ENCODE measurements around the gene IL22RA1.

IL22RA1 gene

GRCh38 chr1:24096009-24096738, 46.8 kb downstream of the IL22RA1 start:
- DNase-seq = no peak

GRCh38 chr1:24095140-24095859, 47.6 kb downstream of the IL22RA1 start:
- DNase-seq = no peak

- no peak for DNase-seq
Observed at GRCh38 chr1:24094554-24094953, 48.4 kb downstream of the IL22RA1 start.

- DNase-seq = no peak
Observed at GRCh38 chr1:24093732-24094131, 49.2 kb downstream of the IL22RA1 start.

- no peak for DNase-seq
Observed at GRCh38 chr1:24092979-24093378, 50.0 kb downstream of the IL22RA1 start.

GRCh38 chr1:24091971-24092482, 50.9 kb downstream of the IL22RA1 start:
- DNase-seq = no peak

GRCh38 chr1:24090736-24091135, 52.2 kb downstream of the IL22RA1 start:
- DNase-seq = no peak

GRCh38 chr1:24089743-24090555, 53.0 kb downstream of the IL22RA1 start:
- no peak for DNase-seq

GRCh38 chr1:24089027-24089742, 53.8 kb downstream of the IL22RA1 start:
- no peak for DNase-seq

GRCh38 chr1:24086466-24086865, 56.5 kb downstream of the IL22RA1 start:
- DNase-seq = no peak

- no peak for DNase-seq
Observed at GRCh38 chr1:24085546-24085945, 57.4 kb downstream of the IL22RA1 start.

- no peak for DNase-seq
Observed at GRCh38 chr1:24085007-24085406, 57.9 kb downstream of the IL22RA1 start.

GRCh38 chr1:24084050-24084449, 58.9 kb downstream of the IL22RA1 start:
- no peak for DNase-seq

- DNase-seq = no peak
Observed at GRCh38 chr1:24082372-24082771, 60.6 kb downstream of the IL22RA1 start.

GRCh38 chr1:24081190-24081589, 61.8 kb downstream of the IL22RA1 start:
- DNase-seq = no peak

- no peak for DNase-seq
Observed at GRCh38 chr1:24080131-24080530, 62.8 kb downstream of the IL22RA1 start.

- DNase-seq = no peak
Observed at GRCh38 chr1:24077278-24077978, 65.5 kb downstream of the IL22RA1 start.

- DNase-seq = no peak
Observed at GRCh38 chr1:24075946-24076345, 67.0 kb downstream of the IL22RA1 start.

- DNase-seq = no peak
Observed at GRCh38 chr1:24075590-24075854, 67.4 kb downstream of the IL22RA1 start.

- DNase-seq = no peak
Observed at GRCh38 chr1:24074817-24075589, 67.9 kb downstream of the IL22RA1 start.

GRCh38 chr1:24074196-24074595, 68.7 kb downstream of the IL22RA1 start:
- no peak for DNase-seq

- no peak for DNase-seq
Observed at GRCh38 chr1:24071941-24072340, 71.0 kb downstream of the IL22RA1 start.
